Gastrocnemius medialis (tissue), 4 donors: ENCODE data around the gene RPL27A.

ENCODE experiments used
- CTCF ChIP-seq, 5 experiments: fragments of 450-650 bp in 3 of 5; fragments of 200-600 bp in 2 of 5; sonication (generic) in 2 of 5; IDR thresholded peaks in 4 of 5; conservative IDR thresholded peaks in 1 of 5; 1 replicate in 4 of 5; 2 replicates in 1 of 5; pipeline ENCODE4 v1.5.1; 2016 to 2019; ENCODE audit warnings: antibody characterized with exemption in 5 of 5, mild to moderate bottlenecking in 3 of 5, moderate library complexity in 3 of 5
- POLR2A ChIP-seq, 2 donors: fragments of 450-650 bp; IDR thresholded peaks; one replicate each; pipeline ENCODE4 v1.6.1; 2017; ENCODE audit warnings: antibody characterized with exemption in 2 of 2, mild to moderate bottlenecking in 2 of 2, moderate library complexity in 2 of 2

DNA sequence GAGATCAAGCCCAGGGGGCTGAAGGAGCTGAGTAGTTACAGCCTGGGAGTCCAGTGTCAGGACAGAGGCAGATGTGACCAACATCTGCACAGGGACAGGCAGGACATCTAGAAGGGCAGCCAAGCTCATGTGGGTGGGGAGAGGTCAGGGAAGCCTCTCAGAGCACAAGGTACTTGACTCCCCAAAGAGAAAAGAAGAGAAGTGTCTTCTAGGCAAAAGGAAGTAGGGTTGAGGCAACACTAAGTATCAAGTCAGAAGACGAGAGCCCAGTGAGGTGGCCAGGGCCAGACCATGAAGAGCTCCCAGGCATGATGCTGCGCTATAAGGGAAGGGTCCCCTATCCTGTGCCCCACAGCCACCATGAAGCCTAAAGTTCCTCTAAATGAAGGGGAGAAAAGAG lies 21.5 kb downstream of the RPL27A start:
- no peak for TF ChIP-seq CTCF (IDR thresholded peaks at IDR 0.05 in 4 of 5, conservative IDR thresholded peaks at IDR 0.05 in 1 of 5)
- no peak for TF ChIP-seq POLR2A (IDR thresholded peaks at IDR 0.05)
